Endothelial cell of hepatic sinusoid (primary cell): ENCODE data around the gene THOC2.
"Not testable (repeated sequence)": the region's sequence is repeated elsewhere in the genome, so short reads cannot be mapped to it uniquely, and the experiment has no call there.

Experiments
- in situ Hi-C: cut with HindIII; loops from 2 replicates; pipeline ENCODE4 v1.10.0; 2017; ENCODE audit warnings: low sequenced_read_pairs

THOC2 gene

DNA sequence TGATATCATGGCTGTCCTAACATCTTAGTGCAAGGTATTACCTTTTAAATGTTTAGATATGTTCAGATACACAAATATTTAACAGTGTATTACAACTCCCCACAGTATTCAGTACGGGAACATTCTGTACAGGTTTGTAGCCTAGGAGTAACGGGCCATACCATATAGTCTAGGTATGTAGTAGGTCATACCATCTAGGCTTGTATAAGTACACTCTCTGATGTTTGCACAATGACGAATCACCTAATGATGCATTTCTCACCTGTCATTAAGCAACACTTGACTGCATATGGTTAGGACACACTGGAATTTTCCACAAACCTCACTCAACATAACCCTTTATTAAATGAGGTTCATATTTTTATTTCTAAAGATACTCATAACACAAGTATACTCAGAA, 67.7 kb downstream of the THOC2 start:
- in situ Hi-C loops = no loop called here

DNA sequence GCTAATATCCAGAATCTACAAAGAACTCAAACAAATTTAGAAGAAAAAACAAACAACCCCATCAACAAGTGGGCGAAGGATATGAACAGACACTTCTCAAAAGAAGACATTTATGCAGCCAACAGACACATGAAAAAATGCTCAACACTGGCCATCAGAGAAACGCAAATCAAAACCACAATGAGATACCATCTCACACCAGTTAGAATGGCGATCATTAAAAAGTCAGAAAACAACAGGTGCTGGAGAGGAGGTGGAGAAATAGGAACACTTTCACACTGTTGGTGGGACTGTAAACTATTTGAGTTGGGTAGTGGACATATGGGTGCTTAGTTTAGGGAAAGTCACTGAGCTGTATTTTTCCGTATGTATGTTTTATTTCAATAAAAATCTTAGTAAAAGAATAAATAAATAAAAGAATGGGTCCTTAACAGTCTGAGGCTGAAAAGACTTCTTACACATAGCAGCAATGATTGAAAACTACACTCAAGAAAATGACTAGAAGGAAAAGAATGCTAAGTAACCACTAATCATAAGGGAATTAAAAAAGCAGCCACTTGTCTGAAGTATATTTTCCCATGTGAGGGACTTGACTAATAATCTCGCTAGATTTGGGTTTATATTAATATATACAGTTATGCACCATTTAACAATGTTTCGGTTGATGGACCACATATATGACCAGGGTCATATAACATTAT, 68.2 kb downstream of the THOC2 start:
- in situ Hi-C loops = not testable (repeated sequence)

DNA sequence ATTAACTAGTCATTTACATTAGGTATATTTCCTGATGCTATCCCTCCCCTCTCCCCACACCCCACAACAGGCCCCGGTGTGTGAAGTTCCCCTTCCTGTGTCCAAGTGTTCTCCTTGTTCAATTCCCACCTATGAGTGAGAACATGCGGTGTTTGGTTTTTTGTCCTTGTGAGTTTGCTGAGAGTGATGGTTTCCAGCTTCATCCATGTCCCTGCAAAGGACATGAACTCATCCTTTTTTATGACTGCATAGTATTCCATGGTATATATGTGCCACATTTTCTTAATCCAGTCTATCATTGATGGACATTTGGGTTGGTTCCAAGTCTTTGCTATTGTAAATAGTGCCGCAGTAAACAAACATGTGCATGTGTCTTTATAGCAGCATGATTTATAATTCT, 69.1 kb downstream of the THOC2 start:
- in situ Hi-C loops = not testable (repeated sequence)

DNA sequence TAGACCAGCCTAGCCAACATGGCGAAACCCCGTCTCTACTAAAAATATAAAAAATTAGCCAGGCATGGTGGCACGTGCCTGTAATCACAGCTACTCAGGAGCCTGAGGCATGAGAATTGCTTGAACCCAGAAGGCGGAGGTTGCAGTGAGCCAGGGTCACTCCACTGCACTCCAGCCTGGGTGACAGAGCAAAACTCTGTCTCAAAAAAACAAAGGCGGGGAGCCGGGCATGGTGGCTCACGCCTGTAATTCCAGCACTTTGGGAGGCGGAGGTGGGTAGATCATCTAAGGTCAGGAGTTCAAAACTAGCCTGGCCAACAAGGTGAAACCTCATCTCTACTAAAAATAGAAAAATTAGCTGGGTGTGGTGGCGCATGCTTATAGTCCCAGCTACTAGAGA, 76.3 kb downstream of the THOC2 start:
- in situ Hi-C loops = not testable (repeated sequence)

- in situ Hi-C loops = not testable (repeated sequence)
These were observed 84.1 kb downstream of the THOC2 start for GRCh38 chrX:123648811-123649181.

DNA sequence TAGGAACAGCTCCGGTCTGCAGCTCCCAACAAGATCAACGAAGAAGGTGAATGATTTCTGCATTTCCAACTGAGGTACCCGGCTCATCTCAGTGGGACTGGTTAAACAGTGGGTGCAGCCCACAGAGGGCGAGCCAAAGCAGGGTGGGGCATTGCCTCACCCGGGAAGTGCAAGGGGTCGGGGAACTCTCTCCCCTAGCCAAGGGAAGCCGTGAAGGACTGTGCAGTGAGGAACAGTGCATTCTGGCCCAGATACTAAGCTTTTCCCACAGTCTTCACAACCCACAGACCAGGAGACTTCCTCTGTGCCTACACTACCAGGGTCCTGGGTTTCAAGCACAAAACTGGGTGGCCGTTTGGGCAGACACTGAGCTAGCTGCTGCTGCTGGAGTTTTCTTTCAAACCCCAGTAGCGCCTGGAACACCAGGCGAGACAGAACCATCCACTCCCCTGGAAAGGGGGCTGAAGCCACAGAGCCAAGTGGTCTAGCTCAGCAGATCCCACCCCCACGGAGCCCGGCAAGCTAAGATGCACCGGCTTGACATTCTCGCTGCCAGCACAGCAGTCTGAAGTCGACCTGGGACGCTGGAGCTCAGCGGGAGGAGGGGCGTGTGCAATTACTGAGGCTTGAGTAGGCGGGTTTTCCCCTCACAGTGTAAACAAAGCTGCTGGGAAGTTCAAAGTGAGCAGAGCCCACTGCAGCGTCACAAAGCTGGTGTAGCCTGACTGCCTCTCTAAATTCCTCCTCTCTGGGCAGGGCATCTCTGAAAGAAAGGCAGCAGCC, 84.6 kb downstream of the THOC2 start:
- in situ Hi-C loops = no loop called here

- in situ Hi-C loops = no loop called here
These were observed 85.6 kb downstream of the THOC2 start for GRCh38 chrX:123647244-123647643.

DNA sequence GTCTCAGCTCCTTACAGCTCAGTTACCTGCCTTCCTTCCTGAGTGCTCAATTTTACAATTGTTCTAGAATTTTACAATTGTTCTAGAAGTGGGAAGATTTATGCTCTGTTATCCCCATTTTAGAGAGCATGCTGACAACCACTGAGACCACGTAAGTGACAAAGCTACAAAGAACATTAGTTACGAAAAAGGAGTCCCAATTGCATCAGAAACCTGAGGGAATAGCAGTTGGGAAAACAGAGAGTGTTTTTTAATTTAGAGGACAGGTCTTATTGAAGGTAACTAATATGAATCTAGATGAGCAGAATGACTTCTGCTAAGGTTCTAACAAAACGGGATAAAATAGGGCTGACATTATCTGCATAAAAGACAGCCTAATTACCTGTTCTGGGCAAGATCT, 103.3 kb downstream of the THOC2 start:
- in situ Hi-C loops = no loop called here

GRCh38 chrX:123626962-123627361, 105.9 kb downstream of the THOC2 start:
- in situ Hi-C loops = no loop called here

GRCh38 chrX:123625952-123626351, 106.9 kb downstream of the THOC2 start:
- in situ Hi-C loops = no loop called here

DNA sequence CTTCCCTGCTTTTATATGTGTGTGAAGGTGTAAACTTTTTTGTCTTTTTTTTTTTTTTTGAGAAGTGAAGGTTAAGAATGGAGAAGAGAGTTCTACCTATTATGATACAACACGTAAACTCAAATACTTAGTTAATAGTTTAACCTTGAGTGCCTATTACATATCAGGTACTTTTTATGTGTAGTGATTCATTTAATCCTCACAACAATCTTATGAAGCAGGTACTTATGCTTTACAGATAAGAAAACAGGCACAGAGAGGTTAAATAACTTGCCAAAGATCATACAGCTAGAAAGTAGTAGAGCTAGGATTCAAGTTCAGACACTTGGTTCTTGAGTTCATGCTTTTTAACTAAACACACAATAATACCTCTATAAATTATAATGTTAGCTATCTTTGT, 107.4 kb downstream of the THOC2 start:
- in situ Hi-C loops = no loop called here

- in situ Hi-C loops = no loop called here
These were observed 115.8 kb downstream of the THOC2 start for GRCh38 chrX:123617007-123617406.

- in situ Hi-C loops = no loop called here
These were observed 121.9 kb downstream of the THOC2 start for GRCh38 chrX:123610915-123611314.

GRCh38 chrX:123607806-123608205, 125.0 kb downstream of the THOC2 start:
- in situ Hi-C loops = no loop called here

DNA sequence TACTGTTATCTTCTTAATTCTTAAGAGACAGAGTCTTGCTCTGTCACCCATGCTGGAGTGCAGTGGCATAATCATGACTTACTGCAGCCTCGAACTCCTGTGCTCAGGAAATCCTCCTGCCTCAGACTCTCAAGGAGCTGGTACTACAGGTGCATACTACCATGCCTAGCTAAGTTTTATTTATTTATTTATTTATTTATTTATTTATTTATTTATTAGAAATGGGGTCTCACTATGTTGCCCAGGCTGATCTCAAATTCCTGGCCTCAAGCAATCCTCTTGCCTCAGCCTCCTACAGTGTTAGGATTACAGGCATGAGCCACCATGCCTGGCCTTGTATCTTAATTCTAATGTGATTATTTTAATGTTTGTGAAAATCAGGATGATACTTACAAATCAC, 125.6 kb downstream of the THOC2 start:
- in situ Hi-C loops = no loop called here

- in situ Hi-C loops = no loop called here
These were observed 129.4 kb downstream of the THOC2 start for GRCh38 chrX:123603491-123603890.

- in situ Hi-C loops = no loop called here
These were observed 131.4 kb downstream of the THOC2 start for GRCh38 chrX:123601437-123601836.

- in situ Hi-C loops = no loop called here
These were observed 132.7 kb downstream of the THOC2 start for GRCh38 chrX:123600181-123600580.

DNA sequence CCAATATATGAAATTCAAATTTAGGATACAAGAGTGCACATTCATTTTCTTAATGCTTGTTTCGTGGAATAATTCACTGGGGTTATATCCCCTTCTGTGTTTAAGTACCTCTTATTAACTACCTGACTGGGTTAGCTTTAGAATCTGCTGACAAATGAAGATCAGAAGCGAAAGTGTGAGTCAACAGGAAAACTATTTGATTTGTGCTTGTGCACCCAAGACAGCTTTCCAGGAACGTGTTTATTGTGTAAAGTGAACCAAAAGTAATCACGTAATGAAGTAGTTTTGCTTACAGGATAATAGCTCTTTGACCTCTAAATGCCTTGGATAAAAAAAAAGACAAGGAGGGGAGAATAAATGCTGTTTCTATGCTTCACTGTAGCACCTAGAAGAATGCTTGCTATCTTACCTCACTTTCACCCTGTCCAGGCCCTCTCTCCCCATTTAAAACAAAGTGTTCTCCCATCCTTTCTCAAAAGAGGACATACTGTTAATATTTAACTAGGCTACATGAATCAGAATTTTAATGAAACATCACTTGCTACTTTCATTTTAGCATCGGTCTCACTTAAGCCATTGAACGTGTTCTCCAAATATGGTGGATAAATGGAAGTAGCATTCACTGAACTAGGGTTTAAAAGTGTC, 141.9 kb downstream of the THOC2 start:
- in situ Hi-C loops = no loop called here

GRCh38 chrX:123588723-123589122, 144.1 kb downstream of the THOC2 start:
- in situ Hi-C loops = no loop called here

- in situ Hi-C loops = no loop called here
These were observed 151.3 kb downstream of the THOC2 start for GRCh38 chrX:123581586-123581985.

DNA sequence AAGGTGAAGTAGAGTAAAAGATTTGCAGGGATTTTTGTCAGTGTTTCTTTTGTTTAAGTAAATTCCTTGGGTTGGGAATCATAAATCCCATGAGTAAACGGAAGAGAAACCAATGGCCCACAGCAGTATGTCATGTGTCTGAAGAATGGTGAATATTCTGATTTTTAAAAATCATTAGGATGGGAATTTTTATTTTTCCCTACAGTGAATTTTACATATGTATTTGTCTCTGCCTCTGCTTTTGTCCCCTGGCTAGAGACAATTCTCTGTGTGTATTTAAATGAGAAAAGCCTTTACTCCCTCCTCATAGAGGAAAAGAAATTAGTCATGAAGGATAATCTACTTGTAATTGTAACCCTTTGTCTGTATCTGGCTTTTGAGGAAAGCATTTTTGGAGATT, 152.1 kb downstream of the THOC2 start:
- in situ Hi-C loops = no loop called here
